Cardiac septum (tissue), 1 donor: ENCODE results near the gene HOXA10. TPM values are rescaled to one million over a fixed set of nuclear protein-coding genes. Genes with fewer than 3 reads are reported as not detected.

Experiments used
- DNase-seq: peaks from one replicate; pipeline ENCODE4 v3.0.0-alpha.2; 2020; ENCODE audit warnings: low spot score
- intact Hi-C: fragments of 100-400 bp; cut with DNase I; formaldehyde crosslinking; loops from one replicate; pipeline ENCODE4 v1.14.0; 2022
- total RNA-seq: library from RNA; stranded (reverse); fragmentation: NEBNext Ultra II Directional; extraction: Animal tissue kit (Norgen Biotek cat#: 25700); gene quantifications from one replicate; pipeline ENCODE4 v1.2.1, GENCODE V29; 2021
- donor health status: DM: no; HTN: no; CAD: no.

Gene HOXA10
- total RNA-seq, 1 donor from 2014 or later = not detected

GRCh38 chr7:27183682-27184336, 9.7 kb upstream of the HOXA10 start:
- peak; percentile 26 for DNase-seq
- intact Hi-C loops = no loop called here

- peak; percentile 51 for DNase-seq
- intact Hi-C loops = no loop called here
Measured at GRCh38 chr7:27182861-27183681, 9.0 kb upstream of the HOXA10 start.

GRCh38 chr7:27182285-27182841, 8.2 kb upstream of the HOXA10 start:
- peak; percentile 55 for DNase-seq
- intact Hi-C loops = no loop called here

DNA sequence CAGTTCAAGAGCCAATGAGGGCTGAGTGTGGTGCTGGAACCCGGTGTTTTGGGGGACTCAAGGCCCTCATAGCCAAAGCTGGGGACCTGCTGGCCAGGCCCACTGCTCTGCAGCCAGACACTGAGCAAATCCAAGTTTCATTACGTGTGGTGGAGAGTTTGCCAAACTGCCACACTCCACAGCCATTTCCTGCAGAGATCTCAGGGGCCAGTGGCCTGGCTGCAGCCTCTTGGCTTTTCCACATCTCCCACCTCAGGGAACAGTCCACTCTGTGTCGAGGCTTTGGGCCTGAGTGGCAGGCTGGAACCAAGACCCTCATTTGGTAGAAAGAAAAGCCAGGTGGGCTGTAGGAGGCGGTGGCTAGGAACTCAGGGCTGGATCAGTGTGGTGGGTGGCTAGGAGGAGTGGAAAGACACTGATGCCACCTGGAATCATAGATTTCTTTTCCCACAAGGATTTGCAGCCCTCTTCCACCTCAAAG, 7.7 kb upstream of the HOXA10 start:
- no peak for DNase-seq
- intact Hi-C loops = no loop called here

DNA sequence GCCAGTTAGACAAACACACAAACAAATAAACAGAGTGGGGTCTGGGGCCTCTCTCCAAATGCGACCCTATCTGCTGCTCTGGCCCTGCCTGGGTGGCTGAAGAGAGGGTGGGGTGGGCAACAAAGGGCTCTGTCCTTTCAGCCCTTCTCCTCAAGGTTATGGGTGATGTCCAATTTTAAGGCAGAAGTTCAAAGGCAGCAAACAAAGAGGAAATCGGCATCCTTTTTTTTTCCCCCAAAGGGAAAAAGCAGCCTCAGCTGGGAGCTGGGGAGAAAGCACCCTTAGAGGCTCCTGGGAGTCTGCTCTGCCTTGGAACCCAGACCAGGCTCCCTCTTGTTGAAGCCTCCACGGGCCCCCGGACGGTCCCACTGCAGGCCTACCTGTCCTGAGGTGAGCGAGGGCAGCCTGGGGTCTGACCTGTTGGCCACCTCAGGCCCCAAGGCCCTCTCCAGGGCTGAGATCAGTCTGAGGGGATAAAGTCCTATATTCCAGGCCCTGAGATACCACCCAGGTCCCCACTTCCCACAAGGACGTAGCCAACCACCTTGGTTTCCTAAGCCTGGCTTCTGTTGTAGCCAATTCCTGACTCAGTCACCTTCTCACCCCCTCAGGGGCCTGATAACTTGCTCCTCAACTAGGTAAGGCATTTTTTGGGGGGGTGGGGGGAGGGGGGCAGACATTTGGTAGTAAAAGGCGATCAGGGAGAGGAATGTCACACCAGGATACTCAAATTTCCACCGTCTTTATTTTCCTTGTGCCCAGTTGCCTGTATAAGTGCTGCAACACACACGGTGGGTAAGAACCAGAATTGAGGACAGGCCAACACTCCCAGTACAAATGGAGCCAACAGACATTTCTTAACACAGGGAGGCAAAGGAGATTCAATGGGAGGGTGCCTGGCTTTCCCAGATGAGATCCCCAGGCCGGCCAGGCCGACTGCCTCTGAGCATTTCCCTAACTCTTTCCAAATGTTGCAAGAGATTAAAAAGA, 6.6 kb upstream of the HOXA10 start:
- DNase-seq = peak; percentile 62
- intact Hi-C loops = no loop called here

GRCh38 chr7:27179503-27180430, 5.6 kb upstream of the HOXA10 start:
- peak; percentile 75 for DNase-seq
- intact Hi-C loops = no loop called here

GRCh38 chr7:27179030-27179429, 4.9 kb upstream of the HOXA10 start:
- intact Hi-C loops = no loop called here
- no peak for DNase-seq

- no peak for DNase-seq
- intact Hi-C loops = no loop called here
Measured at GRCh38 chr7:27178366-27178765, 4.2 kb upstream of the HOXA10 start.

- DNase-seq = no peak
- intact Hi-C loops = no loop called here
Measured at GRCh38 chr7:27177795-27178320, 3.7 kb upstream of the HOXA10 start.

GRCh38 chr7:27176962-27177794, 3.1 kb upstream of the HOXA10 start:
- DNase-seq = peak; percentile 62
- intact Hi-C loops = no loop called here

- peak; percentile 63 for DNase-seq
- intact Hi-C loops = no loop called here
Measured at GRCh38 chr7:27176524-27176845, 2.4 kb upstream of the HOXA10 start.

DNA sequence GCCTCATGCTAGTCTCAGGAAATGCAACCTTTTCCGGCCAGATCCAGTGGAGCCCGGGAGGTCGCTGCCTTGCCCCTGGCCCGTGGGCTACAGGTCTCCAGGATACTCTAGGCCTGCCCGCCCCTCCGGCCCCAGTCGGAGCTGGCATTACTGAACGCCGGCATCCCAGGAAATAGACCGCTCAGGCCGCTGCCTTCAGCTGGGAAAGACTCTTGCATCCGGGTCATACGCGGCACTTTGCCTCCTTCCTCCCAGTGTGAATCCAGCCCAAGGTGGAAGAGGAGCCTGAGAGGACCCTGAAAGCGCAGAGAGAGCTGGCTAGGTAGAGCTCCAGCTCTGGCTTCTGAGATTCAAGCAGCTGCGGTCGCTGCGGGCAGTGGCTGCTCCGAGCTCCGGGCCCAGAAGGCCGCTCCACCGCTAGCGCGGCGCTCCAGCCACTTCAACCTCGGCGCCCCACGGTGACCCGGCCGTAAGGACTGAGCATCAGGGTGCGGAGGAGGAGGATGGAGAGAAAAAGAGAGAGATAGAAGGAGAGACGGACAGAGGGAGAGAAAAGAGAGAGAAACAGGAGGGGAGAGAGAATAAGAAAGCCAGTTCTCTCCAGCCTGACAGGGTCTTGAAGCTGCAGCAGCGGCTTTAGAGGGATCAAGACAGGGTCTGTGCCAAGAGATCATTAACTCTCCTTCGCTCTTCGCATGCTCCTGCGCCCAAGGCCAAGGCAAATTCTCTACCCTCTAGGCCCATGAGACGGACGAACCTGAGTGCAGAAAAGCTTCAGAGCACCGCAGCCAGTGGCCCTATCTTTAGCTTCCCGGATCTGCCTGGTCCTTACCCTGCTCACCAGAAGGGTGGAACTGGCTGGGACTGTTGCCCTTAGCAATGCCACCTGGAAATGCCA, 1.8 kb upstream of the HOXA10 start:
- intact Hi-C loops = no loop called here
- peak; percentile 63 for DNase-seq

- DNase-seq = peak; percentile 44
- intact Hi-C loops = no loop called here
Measured at GRCh38 chr7:27174874-27175625, 930 bp upstream of the HOXA10 start.

- intact Hi-C loops = no loop called here
- DNase-seq = peak; percentile 76
Measured at GRCh38 chr7:27173511-27173955, 587 bp downstream of the HOXA10 start.

GRCh38 chr7:27172823-27173510, 1.2 kb downstream of the HOXA10 start:
- DNase-seq = peak; percentile 44
- intact Hi-C loops = no loop called here
